ENCODE data around the gene BCKDK.

- TF ChIP-seq CTCF (IDR thresholded peaks at IDR 0.05) (no peak), POLR2A (IDR thresholded peaks at IDR 0.05) (no peak)
Measured at GRCh38 chr16:31147574-31147973, 39.4 kb downstream of the BCKDK start.
